ENCODE data around the gene MANF.

MANF gene

GRCh38 chr3:51340013-51340829 is 44.9 kb upstream of the MANF start:
- TF ChIP-seq SIN3A (IDR thresholded peaks at IDR 0.05; ENCODE audit: borderline replicate concordance, insufficient read depth, low read length), result no peak
- TF ChIP-seq TAF1 (IDR thresholded peaks at IDR 0.05; ENCODE audit: borderline replicate concordance, insufficient read depth, low read length), result no peak

GRCh38 chr3:51340989-51341636 is 44.0 kb upstream of the MANF start:
- TF ChIP-seq SIN3A (IDR thresholded peaks at IDR 0.05; ENCODE audit: borderline replicate concordance, insufficient read depth, low read length) (no peak), TAF1 (IDR thresholded peaks at IDR 0.05; ENCODE audit: borderline replicate concordance, insufficient read depth, low read length) (no peak), FOXP2 (optimal IDR thresholded peaks at IDR 0.05; ENCODE audit: borderline replicate concordance, extremely low read depth, extremely low read length, insufficient read depth) (no peak), POLR2AphosphoS5 (IDR thresholded peaks at IDR 0.05; ENCODE audit: low read depth, low read length) (no peak), REST (IDR thresholded peaks at IDR 0.05; ENCODE audit: insufficient read depth in 1 of 2, low read depth in 2 of 2, low read length in 2 of 2) (no peak)

GRCh38 chr3:51343918-51344687 is 41.0 kb upstream of the MANF start:
- TF ChIP-seq SIN3A (IDR thresholded peaks at IDR 0.05; ENCODE audit: borderline replicate concordance, insufficient read depth, low read length) (no peak), TAF1 (IDR thresholded peaks at IDR 0.05; ENCODE audit: borderline replicate concordance, insufficient read depth, low read length) (no peak), REST (IDR thresholded peaks at IDR 0.05; ENCODE audit: insufficient read depth in 1 of 2, low read depth in 2 of 2, low read length in 2 of 2) (no peak), POLR2AphosphoS5 (IDR thresholded peaks at IDR 0.05; ENCODE audit: low read depth, low read length) (no peak), FOXP2 (optimal IDR thresholded peaks at IDR 0.05; ENCODE audit: borderline replicate concordance, extremely low read depth, extremely low read length, insufficient read depth) (no peak)

- TF ChIP-seq SIN3A (IDR thresholded peaks at IDR 0.05; ENCODE audit: borderline replicate concordance, insufficient read depth, low read length), result no peak
- no peak for TF ChIP-seq POLR2AphosphoS5 (IDR thresholded peaks at IDR 0.05; ENCODE audit: low read depth, low read length)
- TF ChIP-seq REST (IDR thresholded peaks at IDR 0.05; ENCODE audit: insufficient read depth in 1 of 2, low read depth in 2 of 2, low read length in 2 of 2), result no peak
- TF ChIP-seq FOXP2 (optimal IDR thresholded peaks at IDR 0.05; ENCODE audit: borderline replicate concordance, extremely low read depth, extremely low read length, insufficient read depth), result no peak
- TF ChIP-seq TAF1 (IDR thresholded peaks at IDR 0.05; ENCODE audit: borderline replicate concordance, insufficient read depth, low read length), result no peak
Measured at GRCh38 chr3:51350751-51351150, 34.3 kb upstream of the MANF start.

GRCh38 chr3:51353131-51353530 is 32.0 kb upstream of the MANF start:
- TF ChIP-seq REST (IDR thresholded peaks at IDR 0.05; ENCODE audit: insufficient read depth in 1 of 2, low read depth in 2 of 2, low read length in 2 of 2) (no peak), FOXP2 (optimal IDR thresholded peaks at IDR 0.05; ENCODE audit: borderline replicate concordance, extremely low read depth, extremely low read length, insufficient read depth) (no peak), POLR2AphosphoS5 (IDR thresholded peaks at IDR 0.05; ENCODE audit: low read depth, low read length) (no peak), TAF1 (IDR thresholded peaks at IDR 0.05; ENCODE audit: borderline replicate concordance, insufficient read depth, low read length) (no peak)

Data from PFSK-1 (cell line).